Activated T-cell treated with anti-CD3 and anti-CD28 coated beads for 24 hours (primary cell): ENCODE data around the gene LRRC55.

ENCODE experiments used
- DNase-seq: peaks from one replicate; pipeline ENCODE4 v3.0.0-alpha.2; 2020; ENCODE audit warnings: low read depth

LRRC55 gene

GRCh38 chr11:57203359-57203758 is 21.6 kb downstream of the LRRC55 start:
- no peak for DNase-seq

GRCh38 chr11:57203882-57204480 is 22.2 kb downstream of the LRRC55 start:
- DNase-seq: no peak

- DNase-seq: no peak
Observed at GRCh38 chr11:57205041-57205641, 23.4 kb downstream of the LRRC55 start.

GRCh38 chr11:57207168-57207567 is 25.4 kb downstream of the LRRC55 start:
- no peak for DNase-seq

GRCh38 chr11:57210781-57211180 is 29.0 kb downstream of the LRRC55 start:
- no peak for DNase-seq

GRCh38 chr11:57213342-57214097 is 31.8 kb downstream of the LRRC55 start:
- no peak for DNase-seq

- DNase-seq: no peak
Observed at GRCh38 chr11:57214098-57214417, 32.3 kb downstream of the LRRC55 start.

- DNase-seq: no peak
Observed at GRCh38 chr11:57214494-57214893, 32.7 kb downstream of the LRRC55 start.

GRCh38 chr11:57216463-57216862 is 34.7 kb downstream of the LRRC55 start:
- DNase-seq: no peak

GRCh38 chr11:57217053-57217452 is 35.3 kb downstream of the LRRC55 start:
- DNase-seq: no peak

- no peak for DNase-seq
Observed at GRCh38 chr11:57219021-57219627, 37.4 kb downstream of the LRRC55 start.

GRCh38 chr11:57222239-57222638 is 40.5 kb downstream of the LRRC55 start:
- DNase-seq: no peak

- DNase-seq: no peak
Observed at GRCh38 chr11:57223601-57224000, 41.8 kb downstream of the LRRC55 start.

- no peak for DNase-seq
Observed at GRCh38 chr11:57224128-57224527, 42.4 kb downstream of the LRRC55 start.

GRCh38 chr11:57224537-57224936 is 42.8 kb downstream of the LRRC55 start:
- DNase-seq: no peak

- no peak for DNase-seq
Observed at GRCh38 chr11:57228600-57228999, 46.8 kb downstream of the LRRC55 start.

GRCh38 chr11:57230316-57230715 is 48.6 kb downstream of the LRRC55 start:
- DNase-seq: no peak

- DNase-seq: no peak
Observed at GRCh38 chr11:57230791-57231538, 49.2 kb downstream of the LRRC55 start.

- DNase-seq: no peak
Observed at GRCh38 chr11:57231539-57232253, 49.9 kb downstream of the LRRC55 start.

- no peak for DNase-seq
Observed at GRCh38 chr11:57233702-57234101, 51.9 kb downstream of the LRRC55 start.

- DNase-seq: no peak
Observed at GRCh38 chr11:57235761-57236703, 54.3 kb downstream of the LRRC55 start.
